WERI-Rb-1 (cell line): ENCODE results near the gene EZR.

Experiments
- DNase-seq: peaks from one replicate; pipeline ENCODE4 v3.0.0-alpha.2; 2020
- H3K27ac ChIP-seq: fragments of 250-450 bp; sonication (Bioruptor Pico); 2 replicates; pipeline ENCODE4 v1.5.1; 2020; ENCODE audit warnings: mild to moderate bottlenecking, moderate library complexity
- H3K27me3 ChIP-seq: fragments of 250-450 bp; sonication (Bioruptor Pico); 2 replicates; pipeline ENCODE4 v1.5.1; 2021; ENCODE audit warnings: mild to moderate bottlenecking, low read depth, moderate library complexity; ENCODE audit not compliant: insufficient read depth, severe bottlenecking
- H3K36me3 ChIP-seq: fragments of 250-450 bp; sonication (Bioruptor Pico); 2 replicates; pipeline ENCODE4 v1.5.1; 2020; ENCODE audit warnings: mild to moderate bottlenecking, moderate library complexity
- H3K4me3 ChIP-seq: 2 replicates; pipeline ENCODE4 v1.5.1; 2011; ENCODE audit warnings: low read depth, mild to moderate bottlenecking, control low read depth, low read length
- H3K9me3 ChIP-seq: fragments of 250-450 bp; sonication (Bioruptor Pico); 2 replicates; pipeline ENCODE4 v1.5.1; 2021; ENCODE audit warnings: mild to moderate bottlenecking, moderate library complexity; ENCODE audit not compliant: severe bottlenecking
- TF ChIP-seq, protein P1 (sequence below): IDR thresholded peaks from 2 replicates; pipeline ENCODE4 v1.5.1; 2011; ENCODE audit warnings: low read depth, mild to moderate bottlenecking, control low read depth, inconsistent platforms, low read length

EZR gene

GRCh38 chr6:158777510-158777909, 41.7 kb downstream of the EZR start:
- no peak overlapping the region for H3K4me3 ChIP-seq
- no peak for DNase-seq
- TF ChIP-seq, protein P1, sequence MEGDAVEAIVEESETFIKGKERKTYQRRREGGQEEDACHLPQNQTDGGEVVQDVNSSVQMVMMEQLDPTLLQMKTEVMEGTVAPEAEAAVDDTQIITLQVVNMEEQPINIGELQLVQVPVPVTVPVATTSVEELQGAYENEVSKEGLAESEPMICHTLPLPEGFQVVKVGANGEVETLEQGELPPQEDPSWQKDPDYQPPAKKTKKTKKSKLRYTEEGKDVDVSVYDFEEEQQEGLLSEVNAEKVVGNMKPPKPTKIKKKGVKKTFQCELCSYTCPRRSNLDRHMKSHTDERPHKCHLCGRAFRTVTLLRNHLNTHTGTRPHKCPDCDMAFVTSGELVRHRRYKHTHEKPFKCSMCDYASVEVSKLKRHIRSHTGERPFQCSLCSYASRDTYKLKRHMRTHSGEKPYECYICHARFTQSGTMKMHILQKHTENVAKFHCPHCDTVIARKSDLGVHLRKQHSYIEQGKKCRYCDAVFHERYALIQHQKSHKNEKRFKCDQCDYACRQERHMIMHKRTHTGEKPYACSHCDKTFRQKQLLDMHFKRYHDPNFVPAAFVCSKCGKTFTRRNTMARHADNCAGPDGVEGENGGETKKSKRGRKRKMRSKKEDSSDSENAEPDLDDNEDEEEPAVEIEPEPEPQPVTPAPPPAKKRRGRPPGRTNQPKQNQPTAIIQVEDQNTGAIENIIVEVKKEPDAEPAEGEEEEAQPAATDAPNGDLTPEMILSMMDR: no peak
- peaks cover 95% of the 10 kb centered on the region for H3K36me3 ChIP-seq
- no peaks in the 10 kb centered on the region for H3K27me3 ChIP-seq
- no peaks in the 10 kb centered on the region for H3K9me3 ChIP-seq
- no peak overlapping the region for H3K27ac ChIP-seq

- Histone ChIP-seq H3K27me3 (no peaks in the 10 kb centered on the region), H3K27ac (no peak overlapping the region), H3K9me3 (no peaks in the 10 kb centered on the region), H3K4me3 (no peak overlapping the region), H3K36me3 (peaks cover 95% of the 10 kb centered on the region)
- TF ChIP-seq, protein P1: no peak
- DNase-seq: no peak
Measured at GRCh38 chr6:158776737-158777136, 42.4 kb downstream of the EZR start.

DNA sequence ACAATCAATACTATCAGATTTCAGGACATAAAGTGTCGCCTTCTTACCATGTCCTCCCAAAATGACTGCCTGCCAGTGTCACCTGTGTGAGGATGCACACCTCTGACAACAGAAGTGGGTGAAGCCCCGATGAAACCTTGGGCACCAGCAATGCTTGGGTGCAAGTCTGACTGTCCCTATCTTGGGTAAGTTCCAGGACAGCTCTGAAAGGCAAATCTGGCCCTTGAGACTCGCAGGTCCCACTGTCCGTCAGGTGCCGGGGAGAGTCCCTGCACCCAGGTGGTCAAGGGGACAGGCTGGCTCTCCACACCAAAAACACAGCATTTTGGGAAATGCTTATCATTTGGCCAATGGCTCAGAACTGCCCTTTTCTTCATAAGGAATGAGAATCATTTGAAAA, 43.3 kb downstream of the EZR start:
- TF ChIP-seq, protein P1: no peak
- peaks cover 95% of the 10 kb centered on the region for H3K36me3 ChIP-seq
- H3K27me3 ChIP-seq: no peaks in the 10 kb centered on the region
- no peaks in the 10 kb centered on the region for H3K9me3 ChIP-seq
- no peak for DNase-seq
- H3K4me3 ChIP-seq: no peak overlapping the region
- no peak overlapping the region for H3K27ac ChIP-seq

DNA sequence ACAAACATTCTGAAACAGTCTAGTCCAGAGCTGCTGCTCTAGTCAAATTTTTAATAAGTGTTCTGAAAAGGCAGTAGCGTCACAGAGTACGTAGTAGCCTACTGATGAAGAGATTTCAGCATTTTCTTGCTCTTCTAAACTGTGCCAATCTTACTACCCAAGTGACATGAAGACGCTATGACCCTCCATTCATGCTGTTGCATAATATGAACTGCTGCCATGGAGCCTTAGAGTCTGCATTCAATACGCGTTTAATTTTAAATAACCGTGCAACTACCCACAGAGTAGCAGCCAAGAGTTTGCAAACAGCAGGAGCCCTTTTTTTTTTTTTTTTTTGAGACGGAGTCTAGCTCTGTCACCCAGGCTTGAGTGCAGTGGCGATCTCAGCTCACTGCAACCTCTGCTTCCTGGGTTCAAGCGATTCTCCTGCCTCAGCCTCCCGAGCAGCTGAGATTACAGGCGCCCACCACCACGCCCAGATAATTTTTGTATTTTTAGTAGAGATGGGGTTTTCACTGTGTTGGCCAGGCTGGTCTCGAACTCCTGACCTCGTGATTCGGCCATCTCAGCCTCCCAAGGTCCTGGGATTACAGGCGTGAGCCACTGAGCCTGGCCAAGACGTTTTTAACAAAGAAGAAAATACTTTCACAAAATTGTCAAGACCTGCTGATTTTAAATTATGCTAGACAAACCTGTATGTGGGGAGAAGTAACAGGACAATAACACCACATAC, 44.3 kb downstream of the EZR start:
- DNase-seq: no peak
- Histone ChIP-seq H3K4me3 (no peak overlapping the region), H3K9me3 (no peaks in the 10 kb centered on the region), H3K27me3 (no peaks in the 10 kb centered on the region), H3K36me3 (peaks cover 97% of the 10 kb centered on the region), H3K27ac (no peak overlapping the region)
- TF ChIP-seq, protein P1: no peak

- DNase-seq: no peak
- Histone ChIP-seq H3K9me3 (no peaks in the 10 kb centered on the region), H3K36me3 (peaks cover 97% of the 10 kb centered on the region), H3K27ac (no peak overlapping the region), H3K4me3 (no peak overlapping the region), H3K27me3 (no peaks in the 10 kb centered on the region)
- TF ChIP-seq, protein P1: no peak
Measured at GRCh38 chr6:158773581-158774449, 45.4 kb downstream of the EZR start.
